Endothelial cell of hepatic sinusoid (primary cell): ENCODE measurements around the gene CNTN5.

Experiments used
- in situ Hi-C: cut with HindIII; loops from 2 replicates; pipeline ENCODE4 v1.10.0; 2017; ENCODE audit warnings: low sequenced_read_pairs

Gene CNTN5

GRCh38 chr11:99370549-99371216 is 349.9 kb downstream of the CNTN5 start:
- in situ Hi-C loops: no loop called here

- in situ Hi-C loops: no loop called here
Measured at GRCh38 chr11:99371257-99371656, 350.5 kb downstream of the CNTN5 start.

GRCh38 chr11:99376463-99376862 is 355.7 kb downstream of the CNTN5 start:
- in situ Hi-C loops: no loop called here

GRCh38 chr11:99383648-99384245 is 363.0 kb downstream of the CNTN5 start:
- in situ Hi-C loops: no loop called here

- in situ Hi-C loops: no loop called here
Measured at GRCh38 chr11:99391245-99391644, 370.5 kb downstream of the CNTN5 start.

- in situ Hi-C loops: no loop called here
Measured at GRCh38 chr11:99406345-99406744, 385.6 kb downstream of the CNTN5 start.

- in situ Hi-C loops: no loop called here
Measured at GRCh38 chr11:99410636-99411035, 389.9 kb downstream of the CNTN5 start.

- in situ Hi-C loops: no loop called here
Measured at GRCh38 chr11:99418927-99419720, 398.4 kb downstream of the CNTN5 start.

- in situ Hi-C loops: no loop called here
Measured at GRCh38 chr11:99419991-99420390, 399.2 kb downstream of the CNTN5 start.

- in situ Hi-C loops: no loop called here
Measured at GRCh38 chr11:99422581-99423427, 402.1 kb downstream of the CNTN5 start.

GRCh38 chr11:99423428-99423983 is 402.8 kb downstream of the CNTN5 start:
- in situ Hi-C loops: no loop called here

GRCh38 chr11:99424313-99425084 is 403.8 kb downstream of the CNTN5 start:
- in situ Hi-C loops: no loop called here

GRCh38 chr11:99425596-99425995 is 404.8 kb downstream of the CNTN5 start:
- in situ Hi-C loops: no loop called here

GRCh38 chr11:99432677-99433076 is 411.9 kb downstream of the CNTN5 start:
- in situ Hi-C loops: no loop called here

GRCh38 chr11:99443276-99443675 is 422.5 kb downstream of the CNTN5 start:
- in situ Hi-C loops: no loop called here

GRCh38 chr11:99446400-99446799 is 425.7 kb downstream of the CNTN5 start:
- in situ Hi-C loops: no loop called here

GRCh38 chr11:99449345-99449744 is 428.6 kb downstream of the CNTN5 start:
- in situ Hi-C loops: no loop called here

GRCh38 chr11:99452075-99452474 is 431.3 kb downstream of the CNTN5 start:
- in situ Hi-C loops: no loop called here

GRCh38 chr11:99461913-99462312 is 441.2 kb downstream of the CNTN5 start:
- in situ Hi-C loops: no loop called here

GRCh38 chr11:99464985-99465384 is 444.2 kb downstream of the CNTN5 start:
- in situ Hi-C loops: no loop called here
